HCT116 (cell line): ENCODE measurements around the gene TK1. TPM values are rescaled to one million over a fixed set of nuclear protein-coding genes. Genes with fewer than 3 reads are reported as not detected.

Source experiments
- ATAC-seq: fragments of 200-7000 bp; cut with Tn5 transposase; 2 replicates; pipeline ENCODE4 v1.9.1; 2020; ENCODE audit warnings: mild to moderate bottlenecking, moderate library complexity
- BruUV-seq: library from RNA; stranded (reverse); fragments of 400-500 nt; replicated peaks from 2 replicates; lab custom pipeline; 2021; lab: Mats Ljungman, UMichigan
- CTCF ChIA-PET: fragments of 300-600 bp; sonication (Branson Sonifier 250); formaldehyde crosslinking; loops from one replicate; lab custom pipeline; 2021; ENCODE audit warnings: antibody characterized with exemption; lab: Charles Lee
- POLR2A ChIA-PET: fragments of 300-600, 350-600 bp; sonication (Branson Sonifier 250); formaldehyde crosslinking; loops from one replicate; lab custom pipeline; 2021; ENCODE audit warnings: antibody characterized with exemption; lab: Charles Lee
- RAD21 ChIA-PET, 2 experiments: fragments of 300-600 bp; sonication (Branson Sonifier 250); formaldehyde crosslinking; loops; one replicate each; lab custom pipeline; 2023; ENCODE audit warnings: low total read pairs in 2 of 2; ENCODE audit not compliant: uncharacterized antibody in 2 of 2, unreplicated experiment in 2 of 2, low non-redundant PET in 1 of 2; lab: Charles Lee
- DNase-seq: peaks from one replicate; pipeline ENCODE4 v3.0.0-alpha.2; 2010; ENCODE audit warnings: low read depth, low spot score
- H2AFZ ChIP-seq: fragments of 200-600 bp; shearing (Covaris generic), sonication (generic); 2 replicates; pipeline ENCODE4 v1.6.1; 2017; ENCODE audit warnings: low read depth, mixed run types, mixed read lengths, antibody characterized with exemption, low read length; ENCODE audit not compliant: poor library complexity, severe bottlenecking
- H3K27ac ChIP-seq: 2 replicates; pipeline ENCODE4 v1.5.1; 2012; ENCODE audit warnings: low read depth, low read length
- H3K27me3 ChIP-seq: fragments of 200-600 bp; sonication (generic); 2 replicates; pipeline ENCODE4 v1.6.1; 2016; ENCODE audit warnings: mixed run types, low read length, mixed read lengths; ENCODE audit not compliant: insufficient read depth
- H3K36me3 ChIP-seq, 2 experiments: fragments of 200-500 bp in 1 of 2; fragments of 200-600 bp in 1 of 2; sonication (Bioruptor generic) in 1 of 2; sonication (generic) in 1 of 2; 2 replicates each; pipeline versions ENCODE4 v1.5.1 to v1.6.1; 2014 to 2016; ENCODE audit warnings: low read length in 2 of 2, inconsistent platforms in 1 of 2, mixed read lengths in 1 of 2, mixed run types in 1 of 2; ENCODE audit not compliant: insufficient read depth in 2 of 2, control insufficient read depth in 1 of 2
- H3K4me1 ChIP-seq, 2 experiments: fragments of 200-600 bp in 1 of 2; sonication (generic) in 1 of 2; 2 replicates each; pipeline versions ENCODE4 v1.5.1 to v1.6.1; 2012 to 2017; ENCODE audit warnings: low read length in 2 of 2, inconsistent platforms in 1 of 2, mild to moderate bottlenecking in 1 of 2, mixed read lengths in 1 of 2, mixed run types in 1 of 2, moderate library complexity in 1 of 2; ENCODE audit not compliant: insufficient read depth in 2 of 2, control insufficient read depth in 1 of 2
- H3K4me2 ChIP-seq: fragments of 200-600 bp; sonication (generic); 2 replicates; pipeline ENCODE4 v1.6.1; 2017; ENCODE audit warnings: mixed run types, low read length, mixed read lengths
- H3K4me3 ChIP-seq, 2 experiments: fragments of 200-600 bp in 1 of 2; sonication (generic) in 1 of 2; replicated peaks in 1 of 2; 2 replicates each; pipeline ENCODE4 v1.5.1; 2011 to 2016; ENCODE audit warnings: low read length in 2 of 2, control low read depth in 1 of 2, low read depth in 1 of 2, mild to moderate bottlenecking in 1 of 2, mixed read lengths in 1 of 2, mixed run types in 1 of 2
- H3K79me2 ChIP-seq: fragments of 200-600 bp; sonication (generic); 2 replicates; pipeline ENCODE4 v1.6.1; 2017; ENCODE audit warnings: mild to moderate bottlenecking, mixed run types, low read length, moderate library complexity, mixed read lengths; ENCODE audit not compliant: insufficient read depth
- H3K9ac ChIP-seq: fragments of 200-600 bp; sonication (generic); 2 replicates; pipeline ENCODE4 v1.6.1; 2016; ENCODE audit warnings: low read length, mixed read lengths
- H3K9me2 ChIP-seq: fragments of 200-600 bp; sonication (generic), shearing (Covaris generic); 2 replicates; pipeline ENCODE4 v1.6.1; 2017; ENCODE audit warnings: mixed run types, mild to moderate bottlenecking, moderate library complexity; ENCODE audit not compliant: insufficient read depth
- H3K9me3 ChIP-seq, 2 experiments: fragments of 200-500 bp in 1 of 2; fragments of 200-600 bp in 1 of 2; sonication (Bioruptor generic) in 1 of 2; sonication (generic) in 1 of 2; 2 replicates each; pipeline ENCODE4 v1.6.1; 2014 to 2017; ENCODE audit warnings: low read length in 2 of 2, mixed read lengths in 2 of 2, inconsistent platforms in 1 of 2, low read depth in 1 of 2, mild to moderate bottlenecking in 1 of 2, mixed run types in 1 of 2, moderate library complexity in 1 of 2; ENCODE audit not compliant: control insufficient read depth in 1 of 2, insufficient read depth in 1 of 2
- H4K20me1 ChIP-seq: fragments of 200-600 bp; sonication (generic), shearing (Covaris generic); 2 replicates; pipeline ENCODE4 v1.6.1; 2017; ENCODE audit warnings: mixed run types, mild to moderate bottlenecking, moderate library complexity; ENCODE audit not compliant: insufficient read depth
- RAD21 ChIP-seq: IDR thresholded peaks from 2 replicates; pipeline ENCODE4 v1.6.1; 2012; ENCODE audit warnings: low read depth, mild to moderate bottlenecking
- ZFX ChIP-seq: fragments of 450-650 bp; IDR thresholded peaks from 2 replicates; pipeline ENCODE4 v1.6.1; 2017
- intact Hi-C: fragments of 100-400 bp; cut with micrococcal nuclease; formaldehyde crosslinking; loops from 2 replicates; pipeline ENCODE4 v1.10.0; 2022
- total RNA-seq: library from RNA; stranded (reverse); gene quantifications from one replicate; pipeline ENCODE4 v1.2.1, GENCODE V29; 2021; ENCODE audit not compliant: unreplicated experiment
- TF ChIP-seq, protein P1 (sequence below), 3 experiments: fragments of 200-600 bp in 1 of 3; sonication (generic) in 1 of 3; IDR thresholded peaks in 2 of 3; conservative IDR thresholded peaks in 1 of 3; 2 replicates each; pipeline ENCODE4 v1.5.1; 2012 to 2017; ENCODE audit warnings: low read depth in 2 of 3, low read length in 2 of 3, antibody characterized with exemption in 1 of 3, borderline replicate concordance in 1 of 3, control low read depth in 1 of 3, mild to moderate bottlenecking in 1 of 3, mixed read lengths in 1 of 3, mixed run types in 1 of 3, moderate library complexity in 1 of 3; ENCODE audit not compliant: insufficient read depth in 1 of 3

The TK1 gene
- total RNA-seq, 1 experiment from 2014 or later = 315 TPM

DNA sequence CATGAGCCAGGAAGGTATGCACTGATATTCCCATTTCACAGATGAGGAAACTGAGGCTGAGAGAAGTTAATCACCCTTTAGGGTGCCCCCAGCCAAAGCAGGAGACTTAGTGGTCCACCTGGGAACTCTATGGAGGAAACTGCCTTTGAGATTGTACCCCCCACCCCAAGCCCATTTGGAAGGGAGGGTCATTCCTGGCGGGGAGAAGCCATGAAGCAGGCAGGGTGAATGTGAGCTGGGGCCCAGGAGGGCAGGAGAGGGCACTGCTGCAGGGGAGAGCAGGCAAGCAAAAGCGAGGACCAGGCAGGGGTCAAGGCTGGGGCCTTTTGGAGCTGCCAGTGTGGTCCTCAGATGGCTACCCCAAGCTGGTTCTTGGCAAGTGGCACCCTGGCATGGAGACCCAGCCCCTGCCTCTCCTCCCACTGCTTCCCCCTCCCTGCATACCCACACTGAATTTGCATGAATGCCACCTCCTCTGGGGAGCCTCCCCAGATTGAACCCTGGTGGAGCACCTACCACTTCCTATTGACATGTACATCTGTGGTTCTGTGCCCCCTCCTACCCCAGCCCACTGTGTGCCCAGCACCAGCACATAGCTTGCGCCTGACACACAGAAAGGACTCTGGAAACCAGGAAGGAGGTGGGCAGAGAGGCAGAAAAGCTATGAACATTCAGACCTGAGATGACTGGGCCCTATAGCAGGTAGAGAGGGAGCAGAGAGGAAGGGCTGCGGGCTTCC lies 57.3 kb downstream of the TK1 start:
- H3K4me3 ChIP-seq = peak overlapping the region in 1 of 2 experiments; percentile 89; a peak in 2 of 4 replicates
- H3K36me3 ChIP-seq = 0 out of 4 replicates have a peak, but pooled peaks cover 0 to 1% of the 10 kb centered on the region in 2 experiments
- H4K20me1 ChIP-seq = no peaks in the 10 kb centered on the region
- H3K4me2 ChIP-seq = peak overlapping the region; percentile 96
- DNase-seq = no peak
- H3K4me1 ChIP-seq = peaks cover 39 to 69% of the 10 kb centered on the region in 2 experiments
- H3K9ac ChIP-seq = peak overlapping the region; percentile 77
- H3K9me3 ChIP-seq = no peaks in the 10 kb centered on the region
- BruUV-seq = no TSS peak
- no peaks in the 10 kb centered on the region for H3K27me3 ChIP-seq
- H3K27ac ChIP-seq = peak overlapping the region; percentile 95; the same call in 1 of the 2 replicates
- intact Hi-C loops = loop anchor here (5.0 kb wide), 1 partner anchor 123 kb away; no protein-coding TSS in a partner anchor
- H3K79me2 ChIP-seq = peaks cover 17% of the 10 kb centered on the region; the same call in 1 of the 2 replicates
- peak overlapping the region; percentile 58 for H2AFZ ChIP-seq
- H3K9me2 ChIP-seq = no peaks in the 10 kb centered on the region
- ChIA-PET POLR2A (interaction anchor here (0.7 to 4.2 kb wide), 5 partner anchors 9 to 57 kb away, joined by 3 to 35 read pairs (median 4); partner anchors contain the start of genes AFMID and TK1), RAD21 (interaction anchor here in 1 of 2 experiments (1.1 to 1.3 kb wide), 3 partner anchors 19 to 122 kb away, joined by 3 to 4 read pairs (median 3); partner anchors contain the start of gene AFMID)
- ATAC-seq = no peak
- TF ChIP-seq, protein P1, sequence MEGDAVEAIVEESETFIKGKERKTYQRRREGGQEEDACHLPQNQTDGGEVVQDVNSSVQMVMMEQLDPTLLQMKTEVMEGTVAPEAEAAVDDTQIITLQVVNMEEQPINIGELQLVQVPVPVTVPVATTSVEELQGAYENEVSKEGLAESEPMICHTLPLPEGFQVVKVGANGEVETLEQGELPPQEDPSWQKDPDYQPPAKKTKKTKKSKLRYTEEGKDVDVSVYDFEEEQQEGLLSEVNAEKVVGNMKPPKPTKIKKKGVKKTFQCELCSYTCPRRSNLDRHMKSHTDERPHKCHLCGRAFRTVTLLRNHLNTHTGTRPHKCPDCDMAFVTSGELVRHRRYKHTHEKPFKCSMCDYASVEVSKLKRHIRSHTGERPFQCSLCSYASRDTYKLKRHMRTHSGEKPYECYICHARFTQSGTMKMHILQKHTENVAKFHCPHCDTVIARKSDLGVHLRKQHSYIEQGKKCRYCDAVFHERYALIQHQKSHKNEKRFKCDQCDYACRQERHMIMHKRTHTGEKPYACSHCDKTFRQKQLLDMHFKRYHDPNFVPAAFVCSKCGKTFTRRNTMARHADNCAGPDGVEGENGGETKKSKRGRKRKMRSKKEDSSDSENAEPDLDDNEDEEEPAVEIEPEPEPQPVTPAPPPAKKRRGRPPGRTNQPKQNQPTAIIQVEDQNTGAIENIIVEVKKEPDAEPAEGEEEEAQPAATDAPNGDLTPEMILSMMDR (IDR thresholded peaks at IDR 0.05 in 2 of 3, conservative IDR thresholded peaks at IDR 0.05 in 1 of 3; ENCODE audit: borderline replicate concordance in 1 of 3, insufficient read depth in 1 of 3, low read depth in 2 of 3, low read length in 2 of 3) = no peak
- TF ChIP-seq RAD21 (no peak), ZFX (no peak; the same call in 1 of the 2 replicates)
- TF ChIP-seq, all 23 proteins: peak for 0
- CTCF ChIA-PET = interaction anchor here (1.2 to 2.1 kb wide), 5 partner anchors 10 to 122 kb away, joined by 3 to 9 read pairs (median 5); no protein-coding TSS in a partner anchor
